SK-N-SH (cell line): ENCODE measurements around the gene SRBD1.

ENCODE experiments used
- CTCF ChIP-seq: fragments of 200-600 bp; sonication (generic); IDR thresholded peaks from 2 replicates; pipeline ENCODE4 v1.6.1; 2017; ENCODE audit warnings: antibody characterized with exemption, mild to moderate bottlenecking, moderate library complexity
- FOSL2 ChIP-seq: IDR thresholded peaks from 2 replicates; pipeline ENCODE4 v1.4.0; 2012; ENCODE audit warnings: low read depth, mild to moderate bottlenecking, moderate library complexity, borderline replicate concordance
- MEF2A ChIP-seq: IDR thresholded peaks from 2 replicates; pipeline ENCODE4 v1.4.0; 2012; ENCODE audit warnings: low read depth, borderline replicate concordance
- POLR2AphosphoS5 ChIP-seq: IDR thresholded peaks from 2 replicates; pipeline ENCODE4 v1.6.1; 2012; ENCODE audit warnings: low read depth, low read length
- RAD21 ChIP-seq: IDR thresholded peaks from 2 replicates; pipeline ENCODE4 v1.6.1; 2012; ENCODE audit warnings: mild to moderate bottlenecking, low read length
- RCOR1 ChIP-seq: fragments of 150-350 bp; IDR thresholded peaks from 2 replicates; pipeline ENCODE4 v1.6.1; 2017; ENCODE audit warnings: antibody characterized with exemption, low read length
- RFX5 ChIP-seq: IDR thresholded peaks from 2 replicates; pipeline ENCODE4 v1.6.1; 2012; ENCODE audit warnings: mild to moderate bottlenecking, improper control_type of control experiment, low read length
- SIN3A ChIP-seq: IDR thresholded peaks from 2 replicates; pipeline ENCODE4 v1.6.1; 2012; ENCODE audit warnings: low read depth, mild to moderate bottlenecking, low read length, moderate library complexity, borderline replicate concordance
- TEAD4 ChIP-seq: IDR thresholded peaks from 2 replicates; pipeline ENCODE4 v1.4.0; 2012; ENCODE audit warnings: mild to moderate bottlenecking, borderline replicate concordance; ENCODE audit not compliant: insufficient read depth

DNA sequence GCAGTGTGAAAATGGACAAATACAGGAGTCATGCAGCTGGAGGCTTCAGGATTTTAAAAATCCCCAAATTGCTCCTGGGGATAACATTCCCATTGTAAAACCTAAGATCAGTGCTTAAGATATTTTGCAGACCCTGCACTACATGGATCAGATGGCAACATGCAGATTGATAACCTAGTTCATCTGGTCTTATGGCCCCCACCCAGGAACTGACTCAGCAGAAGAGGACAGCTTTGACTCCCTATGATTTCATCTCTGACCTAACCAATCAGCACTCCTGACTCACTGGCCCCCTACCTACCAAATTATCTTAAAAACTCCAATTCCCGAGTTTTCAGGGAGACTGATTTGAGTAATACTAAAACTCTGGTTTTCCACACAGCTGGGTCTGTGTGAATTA lies 20.0 kb downstream of the SRBD1 start:
- TF ChIP-seq TEAD4 = no peak
- TF ChIP-seq CTCF = no peak
- TF ChIP-seq FOSL2 = no peak
- no peak for TF ChIP-seq MEF2A
- TF ChIP-seq SIN3A = no peak
- no peak for TF ChIP-seq RCOR1
- TF ChIP-seq RAD21 = no peak
- no peak for TF ChIP-seq POLR2AphosphoS5
- TF ChIP-seq RFX5 = no peak
